Nephron (organoid): Measurements from ENCODE around the gene FRMD5.

Source experiments
- H3K27ac Mint-ChIP-seq, 3 experiments: 2 replicates each; pipeline ENCODE4 v1.8.0; 2020; ENCODE audit warnings: mixed read lengths in 3 of 3, mild to moderate bottlenecking in 2 of 3, moderate library complexity in 1 of 3
- H3K27me3 Mint-ChIP-seq: 2 replicates; pipeline ENCODE4 v1.8.0; 2021; ENCODE audit warnings: low read depth, mild to moderate bottlenecking, moderate library complexity, mixed read lengths
- H3K36me3 Mint-ChIP-seq: 2 replicates; pipeline ENCODE4 v1.8.0; 2020; ENCODE audit warnings: low read depth, mixed read lengths
- H3K4me1 Mint-ChIP-seq: 2 replicates; pipeline ENCODE4 v1.8.0; 2020; ENCODE audit warnings: mixed read lengths
- H3K4me3 Mint-ChIP-seq, 3 experiments: 2 replicates each; pipeline ENCODE4 v1.8.0; 2020; ENCODE audit warnings: mild to moderate bottlenecking in 3 of 3, mixed read lengths in 3 of 3, moderate library complexity in 2 of 3
- H3K9me3 Mint-ChIP-seq: 2 replicates; pipeline ENCODE4 v1.8.0; 2020; ENCODE audit warnings: mixed read lengths
- CTCF ChIP-seq, 3 experiments: fragments of 200-600 bp; sonication (generic); IDR thresholded peaks; one replicate each; pipeline ENCODE4 v1.5.0; 2021; ENCODE audit warnings: antibody characterized with exemption in 3 of 3; ENCODE audit not compliant: unreplicated experiment in 3 of 3

The FRMD5 gene

GRCh38 chr15:44066211-44066827 is 128.8 kb downstream of the FRMD5 start:
- no peaks in the 10 kb centered on the region for H3K27me3 Mint-ChIP-seq
- no peak overlapping the region for H3K27ac Mint-ChIP-seq
- no peaks in the 10 kb centered on the region for H3K9me3 Mint-ChIP-seq
- TF ChIP-seq CTCF (IDR thresholded peaks at IDR 0.05; ENCODE audit: unreplicated experiment in 3 of 3), result peak; percentile 44 to 66 (median 56)
- H3K36me3 Mint-ChIP-seq, result no peaks in the 10 kb centered on the region
- no peak overlapping the region for H3K4me3 Mint-ChIP-seq
- no peaks in the 10 kb centered on the region for H3K4me1 Mint-ChIP-seq

GRCh38 chr15:44064706-44065105 is 130.4 kb downstream of the FRMD5 start:
- H3K9me3 Mint-ChIP-seq, result no peaks in the 10 kb centered on the region
- H3K27ac Mint-ChIP-seq, result no peak overlapping the region
- TF ChIP-seq CTCF (IDR thresholded peaks at IDR 0.05; ENCODE audit: unreplicated experiment in 3 of 3), result no peak
- no peaks in the 10 kb centered on the region for H3K27me3 Mint-ChIP-seq
- H3K4me3 Mint-ChIP-seq, result no peak overlapping the region
- H3K4me1 Mint-ChIP-seq, result no peaks in the 10 kb centered on the region
- no peaks in the 10 kb centered on the region for H3K36me3 Mint-ChIP-seq

GRCh38 chr15:44058126-44058525 is 136.9 kb downstream of the FRMD5 start:
- H3K4me1 Mint-ChIP-seq, result no peaks in the 10 kb centered on the region
- TF ChIP-seq CTCF (IDR thresholded peaks at IDR 0.05; ENCODE audit: unreplicated experiment in 3 of 3), result no peak
- H3K36me3 Mint-ChIP-seq, result no peaks in the 10 kb centered on the region
- no peaks in the 10 kb centered on the region for H3K9me3 Mint-ChIP-seq
- H3K27me3 Mint-ChIP-seq, result peaks cover 4% of the 10 kb centered on the region
- no peak overlapping the region for H3K27ac Mint-ChIP-seq
- no peak overlapping the region for H3K4me3 Mint-ChIP-seq

- H3K4me1 Mint-ChIP-seq, result no peaks in the 10 kb centered on the region
- H3K36me3 Mint-ChIP-seq, result no peaks in the 10 kb centered on the region
- no peak overlapping the region for H3K4me3 Mint-ChIP-seq
- peaks cover 14% of the 10 kb centered on the region for H3K9me3 Mint-ChIP-seq
- TF ChIP-seq CTCF (IDR thresholded peaks at IDR 0.05; ENCODE audit: unreplicated experiment in 3 of 3), result no peak
- H3K27ac Mint-ChIP-seq, result no peak overlapping the region
- no peaks in the 10 kb centered on the region for H3K27me3 Mint-ChIP-seq
Measured at GRCh38 chr15:44045661-44046060, 149.4 kb downstream of the FRMD5 start.

- Mint-ChIP-seq H3K9me3 (peaks cover 15% of the 10 kb centered on the region), H3K4me3 (no peak overlapping the region), H3K27ac (peak overlapping the region in 2 of 3 experiments; percentile 0 to 34), H3K4me1 (no peaks in the 10 kb centered on the region), H3K27me3 (no peaks in the 10 kb centered on the region), H3K36me3 (no peaks in the 10 kb centered on the region)
- TF ChIP-seq CTCF (IDR thresholded peaks at IDR 0.05; ENCODE audit: unreplicated experiment in 3 of 3), result no peak
Measured at GRCh38 chr15:44045217-44045616, 149.9 kb downstream of the FRMD5 start.

GRCh38 chr15:44038755-44039191 is 156.3 kb downstream of the FRMD5 start:
- TF ChIP-seq CTCF (IDR thresholded peaks at IDR 0.05; ENCODE audit: unreplicated experiment in 3 of 3), result no peak
- peaks cover 19% of the 10 kb centered on the region for H3K9me3 Mint-ChIP-seq
- H3K36me3 Mint-ChIP-seq, result no peaks in the 10 kb centered on the region
- peak overlapping the region; percentile 89 to 93 (median 93) for H3K27ac Mint-ChIP-seq
- no peaks in the 10 kb centered on the region for H3K27me3 Mint-ChIP-seq
- H3K4me3 Mint-ChIP-seq, result peak overlapping the region in 2 of 3 experiments; percentile 32
- no peaks in the 10 kb centered on the region for H3K4me1 Mint-ChIP-seq
